HUES64 (cell line): ENCODE measurements around the gene EHBP1L1.

ENCODE experiments used
- H3K27ac ChIP-seq: 2 replicates; pipeline ENCODE4 v1.7.0; 2013; ENCODE audit warnings: low read depth, low read length, inconsistent platforms
- H3K27me3 ChIP-seq: 2 replicates; pipeline ENCODE4 v1.6.1; 2013; ENCODE audit warnings: mild to moderate bottlenecking, low read length; ENCODE audit not compliant: insufficient read depth
- H3K36me3 ChIP-seq: 2 replicates; pipeline ENCODE4 v1.6.1; 2013; ENCODE audit warnings: mild to moderate bottlenecking, low read length; ENCODE audit not compliant: insufficient read depth
- H3K4me1 ChIP-seq: 2 replicates; pipeline ENCODE4 v1.6.1; 2013; ENCODE audit warnings: mild to moderate bottlenecking, low read length, moderate library complexity; ENCODE audit not compliant: insufficient read depth
- H3K4me3 ChIP-seq: 2 replicates; pipeline ENCODE4 v1.5.1; 2013; ENCODE audit warnings: mild to moderate bottlenecking, low read length, moderate library complexity
- H3K9ac ChIP-seq: 2 replicates; pipeline ENCODE4 v1.6.1; 2013; ENCODE audit warnings: mild to moderate bottlenecking, low read depth, low read length
- H3K9me3 ChIP-seq: 2 replicates; pipeline ENCODE4 v1.6.1; 2013; ENCODE audit warnings: low read depth, low read length; ENCODE audit not compliant: insufficient read depth
- WGBS: fragments of 150-250, 120-280 bp; methylation state at CpG from one replicate; pipeline ENCODE4 v1.1.7; 2013; ENCODE audit warnings: missing lambda C conversion rate; 5-methylcytosine and 5-hydroxymethylcytosine counted together

Gene EHBP1L1

GRCh38 chr11:65615229-65615949, 39.5 kb downstream of the EHBP1L1 start, which contains the start of gene PCNX3:
PCNX3 (plus strand) TSS chr11:65615776; CDS start chr11:65616312, 536 bp downstream.
- peak within 1 kb of the TSS; percentile 93 for H3K27ac ChIP-seq

DNA sequence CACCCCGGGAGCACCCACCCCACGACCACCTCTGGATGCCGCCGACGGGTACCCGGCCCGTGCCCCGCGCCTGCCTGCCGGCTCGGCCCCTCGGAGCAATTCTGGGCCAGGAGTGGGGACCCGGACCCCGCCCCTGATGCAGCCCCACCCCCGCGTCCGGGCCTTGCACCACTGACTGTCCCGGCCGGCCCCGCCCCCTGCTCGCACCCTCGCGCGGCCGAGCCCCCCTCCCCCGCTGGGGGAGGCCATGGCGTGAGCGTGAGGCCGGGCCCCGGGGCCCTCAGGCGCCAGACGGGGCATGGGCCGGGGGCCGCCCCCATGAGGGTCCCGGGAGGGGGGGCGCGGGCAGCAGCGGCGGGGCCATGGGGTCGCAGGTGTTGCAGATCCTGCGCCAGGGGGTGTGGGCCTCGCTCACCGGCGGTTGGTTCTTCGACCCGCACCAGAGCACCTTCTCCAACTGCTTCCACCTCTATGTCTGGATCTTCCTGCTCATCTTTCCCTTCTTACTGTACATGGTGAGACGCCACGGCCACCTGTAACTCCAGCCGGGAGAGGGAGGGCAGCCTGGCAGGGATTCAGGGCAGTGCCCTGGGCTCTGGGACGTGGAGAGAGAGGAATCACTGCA, 40.2 kb downstream of the EHBP1L1 start:
- H3K27ac ChIP-seq: peak overlapping the region; percentile 90; the same call in 1 of the 2 replicates
- H3K9ac ChIP-seq: peak overlapping the region; percentile 62
- H3K27me3 ChIP-seq: no peaks in the 10 kb centered on the region
- H3K36me3 ChIP-seq: peaks cover 41% of the 10 kb centered on the region
- peak overlapping the region; percentile 76 for H3K4me3 ChIP-seq
- WGBS: 3% methylated on average over 50 of the region's 50 CpGs
- H3K9me3 ChIP-seq: no peaks in the 10 kb centered on the region
- 0 out of 2 replicates have a peak, but pooled peaks cover 4% of the 10 kb centered on the region for H3K4me1 ChIP-seq

More at GRCh38 chr11:65615229-65615949, 39.5 kb downstream of the EHBP1L1 start, which contains the start of gene PCNX3:
- Histone ChIP-seq H3K9me3 (no peaks in the 10 kb centered on the region), H3K4me3 (peak within 1 kb of the TSS; percentile 76), H3K36me3 (peaks cover 35% of the 10 kb centered on the region), H3K4me1 (0 out of 2 replicates have a peak, but pooled peaks cover 4% of the 10 kb centered on the region), H3K27me3 (no peaks in the 10 kb centered on the region), H3K9ac (peak within 1 kb of the TSS; percentile 83)
- under 1% methylated on average over 55 of the region's 55 CpGs for WGBS

DNA sequence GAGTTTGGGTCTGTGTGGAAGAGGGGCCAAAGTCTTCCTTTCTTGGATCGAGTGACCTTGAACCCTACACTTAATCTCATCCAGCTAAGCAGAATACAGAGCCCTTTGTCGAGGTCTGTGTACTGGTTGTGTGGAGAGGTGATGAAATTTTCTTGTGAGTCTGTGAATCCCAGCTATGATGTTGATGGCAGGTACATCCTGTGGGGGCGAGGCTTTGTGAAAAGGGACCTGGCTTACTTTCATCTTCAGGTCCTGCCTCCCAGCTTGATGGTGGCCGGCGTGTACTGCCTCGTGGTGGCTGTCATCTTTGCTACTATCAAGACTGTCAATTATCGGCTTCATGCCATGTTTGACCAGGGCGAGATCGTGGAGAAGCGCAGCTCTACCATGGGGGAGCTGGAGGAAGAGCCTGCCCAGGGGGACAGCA, 40.7 kb downstream of the EHBP1L1 start:
- no peaks in the 10 kb centered on the region for H3K9me3 ChIP-seq
- H3K4me1 ChIP-seq: 0 out of 2 replicates have a peak, but pooled peaks cover 4% of the 10 kb centered on the region
- no peaks in the 10 kb centered on the region for H3K27me3 ChIP-seq
- peak overlapping the region; percentile 76 for H3K4me3 ChIP-seq
- peak overlapping the region; percentile 62 for H3K9ac ChIP-seq
- WGBS: 88% methylated on average over 9 of the region's 10 CpGs
- H3K36me3 ChIP-seq: peaks cover 45% of the 10 kb centered on the region
- H3K27ac ChIP-seq: no peak overlapping the region

- Histone ChIP-seq H3K36me3 (peaks cover 49% of the 10 kb centered on the region), H3K9me3 (no peaks in the 10 kb centered on the region), H3K4me1 (0 out of 2 replicates have a peak, but pooled peaks cover 4% of the 10 kb centered on the region), H3K9ac (no peak overlapping the region), H3K27ac (no peak overlapping the region), H3K4me3 (peak overlapping the region; percentile 76), H3K27me3 (no peaks in the 10 kb centered on the region)
- 95% methylated on average over 17 of the region's 17 CpGs for WGBS
Observed at GRCh38 chr11:65617136-65617850, 41.4 kb downstream of the EHBP1L1 start.

- Histone ChIP-seq H3K36me3 (peaks cover 54% of the 10 kb centered on the region), H3K4me1 (0 out of 2 replicates have a peak, but pooled peaks cover 4% of the 10 kb centered on the region)
- WGBS: 94% methylated on average over 33 of the region's 33 CpGs
Observed at GRCh38 chr11:65617990-65618751, 42.3 kb downstream of the EHBP1L1 start.

DNA sequence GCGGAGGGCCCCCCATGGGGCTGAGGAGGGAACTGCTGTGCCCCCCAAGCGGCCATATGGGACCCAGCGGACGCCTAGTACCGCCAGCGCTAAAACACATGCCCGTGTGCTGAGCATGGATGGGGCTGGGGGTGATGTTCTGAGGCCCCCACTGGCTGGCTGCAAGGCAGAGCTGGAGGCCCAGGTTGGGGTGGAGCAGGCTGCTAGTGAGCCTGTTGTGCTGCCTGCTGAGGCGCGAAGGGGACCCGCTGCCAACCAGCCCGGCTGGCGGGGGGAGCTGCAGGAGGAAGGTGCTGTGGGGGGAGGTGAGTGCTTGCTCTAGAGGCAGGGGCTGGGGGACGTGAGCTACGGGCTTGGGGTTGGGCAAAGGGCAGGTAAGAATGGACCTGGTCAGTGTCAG, 42.9 kb downstream of the EHBP1L1 start:
- Histone ChIP-seq H3K4me3 (no peak overlapping the region), H3K36me3 (peaks cover 60% of the 10 kb centered on the region), H3K4me1 (0 out of 2 replicates have a peak, but pooled peaks cover 4% of the 10 kb centered on the region), H3K9ac (no peak overlapping the region), H3K27me3 (no peaks in the 10 kb centered on the region), H3K27ac (no peak overlapping the region), H3K9me3 (no peaks in the 10 kb centered on the region)
- WGBS: 95% methylated on average over 14 of the region's 14 CpGs

More at GRCh38 chr11:65617990-65618751, 42.3 kb downstream of the EHBP1L1 start:
- H3K9ac ChIP-seq: no peak overlapping the region
- H3K4me3 ChIP-seq: no peak overlapping the region
- H3K27ac ChIP-seq: no peak overlapping the region
- no peaks in the 10 kb centered on the region for H3K9me3 ChIP-seq
- no peaks in the 10 kb centered on the region for H3K27me3 ChIP-seq

GRCh38 chr11:65619281-65619928, 43.6 kb downstream of the EHBP1L1 start:
- H3K36me3 ChIP-seq: peaks cover 66% of the 10 kb centered on the region
- H3K27me3 ChIP-seq: no peaks in the 10 kb centered on the region
- no peak overlapping the region for H3K4me3 ChIP-seq
- H3K27ac ChIP-seq: no peak overlapping the region
- 96% methylated on average over 29 of the region's 29 CpGs for WGBS
- H3K9ac ChIP-seq: no peak overlapping the region
- 0 out of 2 replicates have a peak, but pooled peaks cover 4% of the 10 kb centered on the region for H3K4me1 ChIP-seq
- no peaks in the 10 kb centered on the region for H3K9me3 ChIP-seq

- Histone ChIP-seq H3K27me3 (no peaks in the 10 kb centered on the region), H3K9ac (no peak overlapping the region), H3K27ac (no peak overlapping the region), H3K36me3 (peaks cover 77% of the 10 kb centered on the region), H3K4me1 (0 out of 2 replicates have a peak, but pooled peaks cover 4% of the 10 kb centered on the region), H3K9me3 (no peaks in the 10 kb centered on the region), H3K4me3 (no peak overlapping the region)
- WGBS: 94% methylated on average over 19 of the region's 19 CpGs
Observed at GRCh38 chr11:65620666-65621065, 44.8 kb downstream of the EHBP1L1 start.

- H3K4me3 ChIP-seq: no peak overlapping the region
- H3K27ac ChIP-seq: no peak overlapping the region
- H3K36me3 ChIP-seq: peaks cover 83% of the 10 kb centered on the region
- H3K4me1 ChIP-seq: 0 out of 2 replicates have a peak, but pooled peaks cover 3% of the 10 kb centered on the region
- WGBS: 94% methylated on average over 14 of the region's 14 CpGs
- H3K9ac ChIP-seq: no peak overlapping the region
- no peaks in the 10 kb centered on the region for H3K9me3 ChIP-seq
- H3K27me3 ChIP-seq: no peaks in the 10 kb centered on the region
Observed at GRCh38 chr11:65621460-65621859, 45.6 kb downstream of the EHBP1L1 start.

DNA sequence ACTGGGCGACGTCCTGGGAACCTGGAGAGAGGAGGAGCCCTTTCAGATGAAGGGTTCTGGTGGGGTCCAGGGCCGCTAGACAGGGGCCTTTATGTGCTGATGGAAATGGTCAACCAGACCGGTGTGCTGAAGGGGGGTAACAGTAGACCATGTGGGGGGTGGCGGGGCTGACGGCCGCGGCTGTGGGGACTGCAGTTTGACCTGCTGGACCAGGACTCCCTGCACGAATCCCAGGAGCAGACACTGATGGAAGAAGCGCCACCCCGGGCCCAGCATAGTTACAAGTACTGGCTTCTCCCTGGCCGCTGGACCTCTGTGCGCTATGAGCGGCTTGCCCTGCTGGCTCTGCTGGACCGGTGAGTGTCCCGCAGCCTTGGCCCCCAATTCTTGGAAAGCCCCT, 46.2 kb downstream of the EHBP1L1 start:
- H3K4me1 ChIP-seq: no peaks in the 10 kb centered on the region
- peaks cover 88% of the 10 kb centered on the region for H3K36me3 ChIP-seq
- H3K4me3 ChIP-seq: no peak overlapping the region
- H3K27ac ChIP-seq: no peak overlapping the region
- H3K9ac ChIP-seq: no peak overlapping the region
- WGBS: 95% methylated on average over 16 of the region's 16 CpGs
- no peaks in the 10 kb centered on the region for H3K9me3 ChIP-seq
- no peaks in the 10 kb centered on the region for H3K27me3 ChIP-seq
